Chondrocyte (in vitro differentiated cells): ENCODE results near the gene MBD5. TPM values are rescaled to one million over a fixed set of nuclear protein-coding genes. Genes with fewer than 3 reads are reported as not detected.

ENCODE experiments used
- DNase-seq: peaks from one replicate; pipeline ENCODE4 v3.0.0; 2021; ENCODE audit warnings: mixed read lengths, low spot score
- H3K27ac Mint-ChIP-seq: one replicate; pipeline ENCODE4 v1.8.0; 2021; ENCODE audit warnings: mild to moderate bottlenecking, moderate library complexity, mixed read lengths; ENCODE audit not compliant: unreplicated experiment
- H3K27me3 Mint-ChIP-seq: 2 replicates; pipeline ENCODE4 v1.8.0; 2021; ENCODE audit warnings: low read depth, mixed read lengths
- H3K36me3 Mint-ChIP-seq: 2 replicates; pipeline ENCODE4 v1.8.0; 2021; ENCODE audit warnings: low read depth, mixed read lengths
- H3K4me1 Mint-ChIP-seq: 2 replicates; pipeline ENCODE4 v1.8.0; 2021; ENCODE audit warnings: low read depth, mild to moderate bottlenecking, mixed read lengths
- H3K4me3 Mint-ChIP-seq: one replicate; pipeline ENCODE4 v1.8.0; 2021; ENCODE audit warnings: mild to moderate bottlenecking, moderate library complexity, mixed read lengths; ENCODE audit not compliant: unreplicated experiment
- H3K9me3 Mint-ChIP-seq: 2 replicates; pipeline ENCODE4 v1.8.0; 2021; ENCODE audit warnings: low read depth, mixed read lengths
- CTCF ChIP-seq: fragments of 200-600 bp; sonication (generic); IDR thresholded peaks from 2 replicates; pipeline ENCODE4 v1.5.0; 2021; ENCODE audit warnings: antibody characterized with exemption, mild to moderate bottlenecking, moderate library complexity
- total RNA-seq: library from RNA; stranded (reverse); gene quantifications from 3 replicates; pipeline ENCODE4 v1.2.1, GENCODE V29; 2021

Gene MBD5
- total RNA-seq, 1 donor from 2014 or later: 31.1 TPM

DNA sequence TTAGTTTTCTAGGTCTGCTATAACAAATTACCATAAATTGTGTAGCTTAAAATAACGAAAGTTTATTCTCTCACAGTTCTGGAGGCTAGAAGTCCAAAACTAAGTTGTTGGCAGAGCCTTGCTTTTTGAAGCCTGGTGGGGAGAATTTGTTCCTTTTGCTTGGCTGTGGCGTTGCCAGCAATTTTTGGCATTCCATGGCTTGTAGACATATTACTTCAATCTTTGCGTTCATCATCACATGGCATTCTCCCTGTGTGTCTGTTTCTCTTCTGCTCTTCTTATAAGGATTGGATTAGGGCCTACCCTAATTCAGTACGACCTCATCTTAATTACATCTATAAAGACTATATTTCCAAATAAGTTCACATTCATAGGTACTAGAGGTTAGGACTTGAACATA, 217.7 kb downstream of the MBD5 start:
- H3K4me1 Mint-ChIP-seq: peaks cover 11% of the 10 kb centered on the region

DNA sequence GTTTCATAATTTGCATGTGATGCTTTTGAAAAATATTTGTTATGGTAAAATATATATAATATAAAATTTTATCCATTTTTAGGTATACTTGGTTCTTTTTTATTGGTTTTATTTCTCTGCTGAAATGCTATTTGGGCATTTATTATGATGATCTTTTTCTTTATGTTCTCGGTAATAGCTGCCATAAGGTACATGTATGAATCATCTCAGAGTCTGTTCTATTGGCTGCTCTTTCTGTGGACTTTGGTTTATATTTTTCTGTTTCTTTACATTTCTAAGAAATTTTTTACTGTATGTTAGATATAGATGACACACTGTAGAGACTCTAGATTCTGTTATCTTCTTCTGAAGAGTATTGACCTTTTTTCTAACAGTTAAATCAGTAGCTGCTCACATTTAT, 219.9 kb downstream of the MBD5 start:
- Mint-ChIP-seq H3K27ac (no peak overlapping the region), H3K36me3 (peaks cover 28% of the 10 kb centered on the region), H3K4me1 (peaks cover 20% of the 10 kb centered on the region), H3K4me3 (no peak overlapping the region), H3K27me3 (no peaks in the 10 kb centered on the region), H3K9me3 (peaks cover 30% of the 10 kb centered on the region)
- no peak for TF ChIP-seq CTCF
- no peak for DNase-seq

More for the DNA sequence above, 217.7 kb downstream of the MBD5 start:
- H3K9me3 Mint-ChIP-seq: peaks cover 30% of the 10 kb centered on the region
- no peak overlapping the region for H3K27ac Mint-ChIP-seq
- peaks cover 28% of the 10 kb centered on the region for H3K36me3 Mint-ChIP-seq
- H3K27me3 Mint-ChIP-seq: no peaks in the 10 kb centered on the region
- H3K4me3 Mint-ChIP-seq: no peak overlapping the region
- no peak for DNase-seq
- TF ChIP-seq CTCF: no peak

DNA sequence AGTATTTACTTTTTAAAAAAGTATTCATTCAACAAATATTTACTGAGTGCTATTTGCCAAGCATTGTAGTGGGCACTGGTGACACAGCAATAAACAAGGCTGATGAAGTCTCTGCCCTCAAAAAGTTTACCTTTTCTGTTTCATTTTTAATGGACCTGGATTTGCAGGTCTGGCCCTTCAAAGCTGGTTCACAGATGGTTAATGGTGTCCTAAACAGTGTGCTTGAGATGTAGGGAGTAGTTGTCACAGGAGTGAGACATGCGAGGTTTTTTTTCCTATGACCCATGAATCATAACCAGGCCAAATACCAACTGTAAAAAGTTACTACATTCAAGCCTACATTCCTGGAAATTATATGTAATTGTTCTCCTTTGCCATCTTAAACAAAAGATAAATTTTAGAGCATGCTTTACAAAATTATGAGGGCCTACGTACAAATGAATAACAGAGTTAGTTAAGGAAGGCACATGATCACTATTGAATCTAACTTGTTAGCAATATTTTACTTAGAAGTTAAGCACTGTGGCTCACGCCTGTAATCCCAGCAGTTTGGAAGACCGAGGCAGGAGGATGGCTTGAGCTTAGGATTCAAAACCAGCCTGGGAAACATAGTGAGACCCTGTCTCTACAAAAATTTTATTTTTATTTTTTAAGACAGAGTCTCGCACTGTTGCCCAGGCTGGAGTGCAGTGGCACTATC, 223.9 kb downstream of the MBD5 start:
- DNase-seq: no peak
- Mint-ChIP-seq H3K9me3 (peaks cover 14% of the 10 kb centered on the region), H3K4me3 (no peak overlapping the region), H3K4me1 (peaks cover 13% of the 10 kb centered on the region), H3K27me3 (no peaks in the 10 kb centered on the region), H3K27ac (peak overlapping the region; percentile 77), H3K36me3 (peaks cover 10% of the 10 kb centered on the region)
- no peak for TF ChIP-seq CTCF

- Mint-ChIP-seq H3K36me3 (peaks cover 1% of the 10 kb centered on the region), H3K27me3 (no peaks in the 10 kb centered on the region), H3K9me3 (peaks cover 2% of the 10 kb centered on the region), H3K27ac (no peak overlapping the region), H3K4me1 (no peaks in the 10 kb centered on the region), H3K4me3 (no peak overlapping the region)
- no peak for DNase-seq
- no peak for TF ChIP-seq CTCF
These were observed 231.1 kb downstream of the MBD5 start for GRCh38 chr2:148251993-148252392.

- peaks cover 2% of the 10 kb centered on the region for H3K9me3 Mint-ChIP-seq
- H3K27ac Mint-ChIP-seq: no peak overlapping the region
- no peak for TF ChIP-seq CTCF
- H3K4me1 Mint-ChIP-seq: no peaks in the 10 kb centered on the region
- H3K36me3 Mint-ChIP-seq: peaks cover 1% of the 10 kb centered on the region
- no peak for DNase-seq
- no peaks in the 10 kb centered on the region for H3K27me3 Mint-ChIP-seq
- no peak overlapping the region for H3K4me3 Mint-ChIP-seq
These were observed 231.8 kb downstream of the MBD5 start for GRCh38 chr2:148252646-148253045.
